NCI-H526 treated with DMSO at 0.1 percent for 48 hours (cell line): Measurements from ENCODE around the gene PPP6R2.

Source experiments
- DNase-seq: peaks from one replicate; lab custom pipeline; 2025; lab: John Stamatoyannopoulos, UW

The PPP6R2 gene

DNA sequence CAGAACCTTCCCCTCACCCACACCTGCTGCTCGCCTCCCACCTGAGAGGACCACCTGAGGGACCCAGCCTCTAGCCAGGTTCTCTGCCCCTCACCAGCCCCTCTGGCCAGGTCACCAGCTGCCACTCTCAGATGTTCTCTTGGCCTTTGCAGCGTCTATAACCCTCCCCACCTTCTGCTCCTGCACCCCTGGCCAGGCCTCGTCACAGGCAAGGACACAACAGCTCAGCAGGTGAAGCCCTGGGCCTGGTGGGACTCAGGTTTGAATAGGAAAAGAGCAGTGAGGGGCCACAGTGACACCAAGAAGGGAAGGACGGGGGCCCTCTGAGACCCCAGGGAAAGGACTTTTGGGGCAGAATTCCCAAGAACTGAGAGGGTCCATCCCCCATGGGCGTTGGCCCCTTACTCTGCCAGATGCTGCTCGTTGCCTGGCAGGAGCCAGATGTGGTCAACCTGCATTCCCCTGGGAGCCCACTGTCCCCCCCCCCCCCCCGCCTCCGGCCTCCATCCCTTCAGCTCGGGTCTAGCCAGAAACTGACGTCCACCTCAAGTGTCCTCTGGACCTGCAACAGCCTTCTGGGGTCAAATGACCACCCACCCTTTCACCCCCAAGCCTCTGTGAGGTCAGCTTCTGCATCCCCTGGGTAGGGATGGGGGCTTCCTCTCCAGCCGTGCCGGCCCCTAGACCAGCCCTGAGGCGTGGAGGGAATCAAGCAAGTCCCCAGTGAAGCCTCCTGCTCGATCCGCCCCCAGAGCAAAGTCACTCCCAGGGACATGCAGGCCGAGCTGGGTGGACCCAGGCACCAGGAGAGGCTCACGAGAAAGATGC is 103.0 kb downstream of the PPP6R2 start:
- DNase-seq: no peak

DNA sequence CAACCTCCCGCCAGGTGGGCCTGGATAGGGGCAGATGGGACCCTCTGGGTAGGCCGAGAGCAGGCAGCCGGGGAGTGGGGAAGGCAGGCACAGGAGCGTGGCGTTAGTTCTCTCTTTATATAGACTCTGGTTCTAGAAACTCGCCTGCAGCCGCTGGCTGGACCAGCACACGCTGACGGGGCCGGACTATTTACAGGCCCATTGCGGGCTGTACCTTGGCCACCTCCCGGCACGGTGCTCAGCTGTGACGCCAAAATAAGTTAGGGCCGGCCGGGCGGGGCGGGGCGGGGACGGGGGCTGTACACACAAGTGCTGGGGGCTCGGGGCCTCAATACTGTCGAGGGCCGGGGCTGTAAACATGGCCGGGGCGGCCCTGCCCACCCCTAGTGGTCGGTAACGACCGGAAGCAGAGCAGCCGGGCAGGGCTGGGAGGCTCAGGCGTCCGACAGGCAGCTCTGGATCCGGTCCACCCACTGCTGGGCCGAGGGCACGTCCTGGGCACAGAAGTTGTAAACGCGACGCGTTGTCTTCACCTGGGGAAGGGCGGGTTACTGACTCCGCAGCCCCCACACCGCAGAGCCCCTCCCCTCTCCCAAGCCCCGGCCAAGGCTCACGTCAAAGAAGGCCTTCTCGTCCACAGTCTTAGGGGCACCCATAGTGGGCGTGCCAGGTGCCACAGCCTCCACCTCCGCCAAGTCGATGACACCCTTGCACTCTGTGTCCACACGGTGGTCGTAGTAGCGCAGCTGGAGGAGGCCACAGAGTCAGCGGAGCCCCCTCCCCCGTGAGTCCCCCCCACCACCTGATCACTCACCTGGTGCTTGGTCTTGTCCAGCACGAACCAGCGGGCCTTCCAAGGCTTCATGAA is 103.8 kb downstream of the PPP6R2 start:
- DNase-seq: no peak

DNA sequence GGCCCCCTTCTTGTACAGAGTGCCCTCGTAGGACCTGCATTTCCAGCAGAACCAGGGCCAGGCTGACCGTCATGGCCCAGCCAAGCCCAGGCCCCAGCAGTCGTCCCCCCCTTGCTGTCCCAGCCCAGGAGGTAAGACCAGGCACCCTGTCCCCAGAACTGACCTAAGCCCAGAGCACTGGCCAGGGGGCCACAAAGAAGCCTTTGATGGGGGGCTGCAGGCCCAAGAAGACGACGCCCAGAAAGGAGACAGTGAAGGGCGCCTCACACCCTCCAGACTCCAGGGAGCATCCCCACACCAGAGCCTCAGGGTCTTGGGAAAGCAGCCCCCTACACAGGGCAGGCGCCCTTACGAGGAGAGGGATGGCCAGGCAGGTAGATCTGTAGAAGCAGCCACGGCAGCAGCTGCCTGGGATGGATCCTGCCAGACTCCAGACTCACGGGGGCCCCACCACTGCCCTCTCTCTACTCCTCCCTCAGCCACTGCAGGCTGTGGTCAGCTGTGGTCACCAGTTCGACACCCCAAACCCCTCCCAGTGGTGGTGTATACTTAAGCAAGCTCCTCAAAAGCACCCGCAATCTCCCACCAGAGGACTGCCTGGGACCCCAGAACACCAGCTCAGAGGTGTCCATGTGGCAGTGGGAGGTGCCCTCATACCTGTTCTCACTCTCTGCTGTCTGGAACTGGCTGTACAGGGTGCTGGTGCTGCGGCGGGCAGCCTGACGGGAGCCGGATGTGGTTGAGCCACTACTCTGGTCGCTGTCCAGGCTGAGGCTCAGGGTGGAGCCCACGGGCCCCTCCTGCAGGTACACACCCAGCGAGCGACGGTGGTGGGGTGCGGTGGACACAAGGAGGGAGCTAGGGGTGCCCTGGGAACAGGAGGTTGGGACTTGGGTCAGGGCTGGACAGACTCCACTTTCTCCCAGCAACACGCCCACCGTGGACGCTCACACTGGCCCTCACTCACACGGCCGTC is 104.7 kb downstream of the PPP6R2 start:
- no peak for DNase-seq

GRCh38 chr22:50452649-50453048 is 109.5 kb downstream of the PPP6R2 start:
- DNase-seq: no peak

GRCh38 chr22:50454556-50455075 is 111.5 kb downstream of the PPP6R2 start:
- DNase-seq: no peak

DNA sequence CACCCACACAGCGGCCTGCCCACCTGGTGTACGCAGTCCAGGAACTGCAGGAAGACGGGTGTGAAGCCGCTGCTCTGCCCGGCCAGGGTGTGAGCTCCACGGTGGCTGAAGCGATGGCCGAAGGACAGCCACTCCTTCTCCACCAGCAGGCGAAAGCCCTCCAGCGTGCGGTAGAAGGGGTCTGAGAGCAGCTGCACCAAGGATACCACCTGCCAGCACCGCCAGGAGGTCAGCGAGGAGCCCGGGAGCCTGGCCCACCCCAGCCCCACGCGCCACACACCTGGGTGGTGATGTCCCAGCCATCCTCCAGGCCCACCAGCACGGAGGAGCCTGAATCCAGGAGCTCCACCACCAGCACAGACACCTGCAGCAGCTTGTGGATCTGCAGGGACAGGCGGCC is 112.1 kb downstream of the PPP6R2 start:
- no peak for DNase-seq

DNA sequence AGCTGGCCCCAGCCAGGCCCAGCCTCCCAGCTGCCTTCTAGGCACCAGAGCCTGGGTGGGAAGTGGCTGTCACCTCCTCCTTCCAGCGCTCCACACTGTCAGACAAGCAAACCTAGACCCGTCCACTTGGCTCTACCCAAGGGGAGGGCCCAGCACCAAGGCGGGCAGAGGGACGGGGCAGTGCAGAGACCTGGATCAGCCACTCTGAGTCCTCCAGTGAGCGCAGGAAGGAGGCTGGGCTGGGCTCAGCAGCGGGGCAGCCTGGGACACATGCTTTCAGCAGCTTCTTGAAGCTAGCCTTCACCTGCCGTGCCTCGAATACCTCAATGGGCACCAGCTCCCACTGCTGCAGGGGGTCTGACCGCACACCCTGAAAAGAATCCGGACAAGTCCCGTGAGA is 112.9 kb downstream of the PPP6R2 start:
- DNase-seq: no peak

- no peak for DNase-seq
These were observed 113.5 kb downstream of the PPP6R2 start for GRCh38 chr22:50456466-50457234.

- no peak for DNase-seq
These were observed 115.9 kb downstream of the PPP6R2 start for GRCh38 chr22:50459016-50459415.

- no peak for DNase-seq
These were observed 116.5 kb downstream of the PPP6R2 start for GRCh38 chr22:50459496-50460140.

- DNase-seq: no peak
These were observed 117.8 kb downstream of the PPP6R2 start for GRCh38 chr22:50460938-50461337.

- no peak for DNase-seq
These were observed 118.4 kb downstream of the PPP6R2 start for GRCh38 chr22:50461536-50461935.

- no peak for DNase-seq
These were observed 118.9 kb downstream of the PPP6R2 start for GRCh38 chr22:50461979-50462540.

DNA sequence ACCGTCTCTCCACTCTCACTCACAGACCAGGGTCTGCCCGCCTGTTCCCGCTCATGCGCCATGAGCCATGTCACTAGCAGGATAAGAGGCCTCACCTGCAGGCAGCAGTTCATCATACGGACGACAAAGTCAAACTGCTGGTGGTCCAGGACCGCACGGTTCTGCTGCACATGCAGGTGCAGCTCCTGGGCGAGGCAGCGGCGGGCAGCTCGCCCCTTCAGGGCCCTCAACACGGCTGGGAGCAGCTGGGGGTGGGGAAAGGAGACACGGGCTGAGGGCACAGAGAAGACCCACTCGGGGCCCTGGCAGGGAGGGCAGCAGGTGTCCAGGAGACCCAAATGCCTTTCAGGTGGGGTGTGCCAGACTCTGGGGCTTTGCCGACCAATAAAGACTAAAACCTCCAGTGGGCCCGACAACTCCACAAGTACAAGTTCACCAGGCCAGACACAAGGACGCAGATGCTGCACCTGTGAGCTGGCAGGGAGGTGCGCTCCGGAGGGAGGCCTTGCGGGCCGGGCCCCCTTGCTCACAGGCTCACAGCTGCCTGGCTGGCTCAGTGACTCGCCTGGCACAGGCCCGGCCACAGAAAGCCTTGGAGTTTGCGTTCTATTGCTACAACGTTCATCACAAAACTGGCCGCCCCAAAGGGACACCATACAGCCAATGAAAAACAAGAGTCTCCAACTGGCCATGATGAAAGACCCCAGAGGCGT is 120.2 kb downstream of the PPP6R2 start:
- DNase-seq: no peak

DNA sequence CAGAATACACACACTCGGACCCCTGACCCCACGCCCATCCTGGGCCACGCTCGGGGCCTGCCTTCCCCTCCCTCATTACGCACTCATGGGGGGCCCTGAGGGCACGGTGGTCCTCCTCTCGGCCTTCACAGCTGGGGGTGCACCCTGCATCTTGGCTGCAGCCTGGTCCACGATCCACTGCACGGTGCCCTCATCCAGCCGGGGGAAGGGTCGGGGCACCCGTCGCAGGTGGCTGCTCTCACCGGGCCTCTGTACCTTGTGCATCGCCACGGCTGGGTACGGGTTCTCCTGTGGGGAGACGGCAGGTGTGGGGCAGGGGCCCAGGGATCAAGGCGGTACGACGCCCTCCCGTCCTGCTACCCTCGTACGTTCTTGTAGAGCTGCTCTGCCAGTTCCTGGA is 121.3 kb downstream of the PPP6R2 start:
- no peak for DNase-seq

DNA sequence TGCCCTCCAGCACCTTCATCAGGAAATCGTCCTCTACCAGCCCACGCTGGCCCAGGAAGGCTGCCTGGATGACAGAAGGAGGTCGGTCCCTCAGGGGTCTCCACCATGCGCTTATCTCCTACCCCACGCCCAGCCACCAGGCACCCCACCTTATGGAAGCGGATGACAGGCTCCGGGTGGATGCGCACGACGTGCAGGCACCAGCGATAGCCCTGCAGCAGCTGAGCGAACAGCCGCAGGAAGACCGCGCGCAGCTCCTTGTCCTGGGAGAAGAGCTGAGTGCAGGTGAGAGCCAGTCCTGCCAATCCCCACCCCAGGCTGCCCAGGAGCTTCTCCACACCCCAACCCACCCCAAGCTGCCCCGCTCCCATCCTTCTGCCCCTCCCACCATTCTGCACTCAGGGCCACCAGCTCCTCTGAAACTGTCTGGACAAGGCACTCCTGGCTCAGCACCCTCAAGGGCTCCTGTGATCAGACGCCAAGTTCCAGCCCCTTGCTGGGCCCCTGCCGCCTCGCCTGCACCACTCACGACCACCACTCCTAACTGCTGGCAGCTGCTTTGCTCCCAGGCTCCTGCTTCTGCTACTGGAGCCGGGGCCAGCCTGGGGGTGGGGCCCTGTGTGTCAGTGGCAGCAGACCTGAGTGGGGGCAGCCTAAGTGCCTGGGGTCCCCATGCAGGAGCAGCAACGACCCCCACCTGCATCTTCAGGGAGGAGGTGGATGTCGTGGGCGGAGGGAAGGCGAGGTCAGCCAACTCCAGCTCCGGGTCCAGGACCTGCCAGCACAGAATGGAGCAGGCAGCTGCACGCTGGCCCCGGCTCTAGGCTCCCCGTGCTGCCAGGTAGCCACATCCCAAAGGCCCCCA is 122.2 kb downstream of the PPP6R2 start:
- no peak for DNase-seq

DNA sequence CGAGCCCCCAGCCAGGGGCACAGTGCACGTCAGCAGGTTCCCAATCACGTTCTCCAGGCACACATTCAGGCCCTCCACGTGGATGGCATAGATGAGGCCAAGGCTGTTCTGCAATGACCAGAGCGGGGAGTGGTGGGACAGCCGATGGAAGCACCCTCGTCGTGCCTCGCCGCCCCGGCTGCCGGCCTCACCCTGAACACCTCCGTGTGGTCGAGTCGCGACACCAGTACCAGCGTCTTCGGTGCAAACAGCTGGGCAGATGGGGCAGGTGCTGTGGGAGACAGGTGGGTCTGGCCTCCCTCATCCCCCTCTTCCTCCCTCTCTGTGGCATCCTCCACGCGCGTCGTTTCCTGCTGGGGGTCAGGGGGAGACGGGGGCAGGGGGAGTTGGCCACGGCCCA is 124.2 kb downstream of the PPP6R2 start:
- DNase-seq: no peak

DNA sequence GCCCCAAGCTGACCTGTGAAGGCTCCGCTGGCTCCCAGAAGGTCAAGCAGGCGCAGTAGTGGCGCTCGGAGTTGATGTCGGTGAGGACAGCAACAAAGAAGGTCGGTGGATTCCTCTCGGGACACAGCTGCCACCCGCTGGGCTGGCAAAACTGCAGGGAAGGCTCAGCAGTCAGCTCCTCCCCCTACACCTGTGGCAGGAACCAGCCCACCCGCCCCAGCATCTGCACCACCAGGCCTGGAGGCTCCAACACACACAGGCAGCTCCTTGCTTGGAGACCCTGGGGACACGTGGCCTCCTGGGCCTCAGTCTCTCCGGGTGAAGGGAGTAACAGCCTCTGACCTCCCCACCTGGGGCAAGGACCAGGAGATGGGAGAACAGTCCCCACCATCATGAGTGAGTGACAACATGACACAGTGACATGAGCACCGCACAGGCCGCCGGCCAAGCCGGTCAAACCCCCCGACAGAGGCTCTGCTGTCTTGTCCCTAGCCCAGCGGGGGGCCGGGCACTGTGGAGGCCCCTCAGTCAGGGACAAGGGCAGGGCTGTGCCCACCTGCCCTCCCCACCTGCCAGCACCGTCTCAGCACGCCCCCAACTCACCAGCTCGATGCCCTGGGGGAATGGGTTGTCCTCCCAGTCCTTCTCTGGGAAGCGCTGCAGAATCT is 124.8 kb downstream of the PPP6R2 start:
- no peak for DNase-seq
